ENCODE data around the gene OR10J1. TPM values are rescaled to one million over a fixed set of nuclear protein-coding genes. Genes with fewer than 3 reads are reported as not detected.
A peak's percentile ranks its signal among the peaks of the same experiment; 100 is the strongest.
"Not testable (repeated sequence)": the region's sequence is repeated elsewhere in the genome, so short reads cannot be mapped to it uniquely, and the experiment has no call there.

OR10J1 gene
- total RNA-seq (2014; rRNA removed; shearing (Covaris generic)) = not detected in 2 replicates

GRCh38 chr1:159439422-159439821, at the start of gene OR10J1:
Gene OR10J1, plus strand, starts transcription at chr1:159439722. Its CDS starts 70 bp downstream, at chr1:159439792.
- no peak for DNase-seq (ENCODE audit: low spot score)
- in situ Hi-C loops (cut with HindIII; ENCODE audit: low sequenced_read_pairs) = no loop called here

- in situ Hi-C loops (cut with HindIII; ENCODE audit: low sequenced_read_pairs) = no loop called here
- DNase-seq (ENCODE audit: low spot score) = no peak
These were observed 32.7 kb upstream of the OR10J1 start for GRCh38 chr1:159406821-159407220.

- in situ Hi-C loops (cut with HindIII; ENCODE audit: low sequenced_read_pairs) = no loop called here
- DNase-seq (ENCODE audit: low spot score) = no peak
These were observed 30.6 kb upstream of the OR10J1 start for GRCh38 chr1:159408862-159409400.

- in situ Hi-C loops (cut with HindIII; ENCODE audit: low sequenced_read_pairs) = no loop called here
- DNase-seq (ENCODE audit: low spot score) = no peak
These were observed 17.7 kb upstream of the OR10J1 start for GRCh38 chr1:159421821-159422220.

- no peak for DNase-seq (ENCODE audit: low spot score)
- in situ Hi-C loops (cut with HindIII; ENCODE audit: low sequenced_read_pairs) = no loop called here
These were observed 11.0 kb upstream of the OR10J1 start for GRCh38 chr1:159428536-159428935.

- DNase-seq (ENCODE audit: low spot score) = no peak
- in situ Hi-C loops (cut with HindIII; ENCODE audit: low sequenced_read_pairs) = no loop called here
These were observed 10.3 kb upstream of the OR10J1 start for GRCh38 chr1:159429074-159429861.

GRCh38 chr1:159430985-159431384, 8.5 kb upstream of the OR10J1 start:
- DNase-seq (ENCODE audit: low spot score) = no peak
- in situ Hi-C loops (cut with HindIII; ENCODE audit: low sequenced_read_pairs) = no loop called here

GRCh38 chr1:159431904-159432303, 7.6 kb upstream of the OR10J1 start, which contains the start of gene OR10J4:
Gene OR10J4, plus strand, starts transcription at chr1:159432204.
- DNase-seq (ENCODE audit: low spot score) = no peak
- in situ Hi-C loops (cut with HindIII; ENCODE audit: low sequenced_read_pairs) = no loop called here

- in situ Hi-C loops (cut with HindIII; ENCODE audit: low sequenced_read_pairs) = no loop called here
- peak; percentile 1 for DNase-seq (ENCODE audit: low spot score)
These were observed 3.1 kb upstream of the OR10J1 start for GRCh38 chr1:159436469-159436868.

- in situ Hi-C loops (cut with HindIII; ENCODE audit: low sequenced_read_pairs) = no loop called here
- DNase-seq (ENCODE audit: low spot score) = no peak
These were observed 1.8 kb downstream of the OR10J1 start for GRCh38 chr1:159441360-159441759.

GRCh38 chr1:159442428-159442827, 2.9 kb downstream of the OR10J1 start:
- no peak for DNase-seq (ENCODE audit: low spot score)
- in situ Hi-C loops (cut with HindIII; ENCODE audit: low sequenced_read_pairs) = no loop called here

- in situ Hi-C loops (cut with HindIII; ENCODE audit: low sequenced_read_pairs) = no loop called here
- no peak for DNase-seq (ENCODE audit: low spot score)
These were observed 3.7 kb downstream of the OR10J1 start for GRCh38 chr1:159443066-159443750.

- in situ Hi-C loops (cut with HindIII; ENCODE audit: low sequenced_read_pairs) = no loop called here
- no peak for DNase-seq (ENCODE audit: low spot score)
These were observed 5.0 kb downstream of the OR10J1 start for GRCh38 chr1:159444511-159444910.

GRCh38 chr1:159448181-159448580, 8.7 kb downstream of the OR10J1 start:
- DNase-seq (ENCODE audit: low spot score) = no peak
- in situ Hi-C loops (cut with HindIII; ENCODE audit: low sequenced_read_pairs) = no loop called here

- in situ Hi-C loops (cut with HindIII; ENCODE audit: low sequenced_read_pairs) = not testable (repeated sequence)
These were observed 10.1 kb downstream of the OR10J1 start for GRCh38 chr1:159449605-159450004.

GRCh38 chr1:159459551-159459950, 20.0 kb downstream of the OR10J1 start:
- in situ Hi-C loops (cut with HindIII; ENCODE audit: low sequenced_read_pairs) = no loop called here

More at GRCh38 chr1:159449605-159450004, 10.1 kb downstream of the OR10J1 start:
- not testable (repeated sequence) for DNase-seq (ENCODE audit: low spot score)

GRCh38 chr1:159465191-159465603, 25.7 kb downstream of the OR10J1 start:
- DNase-seq (ENCODE audit: low spot score) = no peak
- in situ Hi-C loops (cut with HindIII; ENCODE audit: low sequenced_read_pairs) = no loop called here

More at GRCh38 chr1:159459551-159459950, 20.0 kb downstream of the OR10J1 start:
- no peak for DNase-seq (ENCODE audit: low spot score)

GRCh38 chr1:159468321-159468720, 28.8 kb downstream of the OR10J1 start:
- DNase-seq (ENCODE audit: low spot score) = no peak
- in situ Hi-C loops (cut with HindIII; ENCODE audit: low sequenced_read_pairs) = no loop called here

- DNase-seq (ENCODE audit: low spot score) = no peak
- in situ Hi-C loops (cut with HindIII; ENCODE audit: low sequenced_read_pairs) = no loop called here
These were observed 30.5 kb downstream of the OR10J1 start for GRCh38 chr1:159469921-159470533.

GRCh38 chr1:159473335-159473734, 33.8 kb downstream of the OR10J1 start:
- in situ Hi-C loops (cut with HindIII; ENCODE audit: low sequenced_read_pairs) = no loop called here
- DNase-seq (ENCODE audit: low spot score) = no peak
